ENCODE results near the gene ARHGAP8. TPM values are rescaled to one million over a fixed set of nuclear protein-coding genes. Genes with fewer than 3 reads are reported as not detected.

The ARHGAP8 gene
- total RNA-seq, 2 experiments from 2014 or later: 5.7 to 6.3 TPM

- CTCF ChIA-PET: no interaction called here
- no peaks in the 10 kb centered on the region for H3K36me3 Mint-ChIP-seq (ENCODE audit: low read depth)
- H3K4me3 Mint-ChIP-seq: no peak overlapping the region
These were observed 8.1 kb downstream of the ARHGAP8 start for GRCh38 chr22:44760476-44760875.

DNA sequence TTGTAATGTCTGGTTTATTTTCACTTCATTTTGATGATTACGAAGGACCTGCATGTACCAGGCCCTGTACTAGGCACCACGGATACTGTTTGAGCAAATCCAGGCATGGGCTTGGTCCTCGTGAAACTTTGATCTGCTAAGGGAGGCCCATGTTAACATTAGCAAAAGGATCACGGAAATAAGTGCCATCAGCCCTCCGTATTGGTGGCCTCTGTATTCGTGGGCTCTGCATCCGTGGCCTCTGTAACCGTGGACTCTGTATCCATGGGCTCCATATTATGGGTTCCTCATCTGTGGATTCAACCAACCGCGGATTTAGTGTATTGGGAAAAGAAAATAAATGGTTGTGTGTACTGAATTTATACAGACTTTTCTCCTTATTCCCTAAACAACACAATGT is 8.7 kb downstream of the ARHGAP8 start:
- Mint-ChIP-seq H3K27ac (no peak overlapping the region), H3K9me3 (peaks cover 4% of the 10 kb centered on the region), H3K36me3 (ENCODE audit: low read depth) (no peaks in the 10 kb centered on the region), H3K27me3 (peaks cover 40% of the 10 kb centered on the region), H3K4me1 (ENCODE audit: low read depth) (no peaks in the 10 kb centered on the region), H3K4me3 (no peak overlapping the region)
- Histone ChIP-seq H3K27me3 (ENCODE audit: control insufficient read depth in 1 of 2, insufficient read depth in 2 of 2, low read length in 2 of 2) (peaks cover 6 to 11% of the 10 kb centered on the region in 2 experiments), H3K4me3 (ENCODE audit: low read length) (no peak overlapping the region), H3K36me3 (ENCODE audit: insufficient read depth, low read length) (no peaks in the 10 kb centered on the region), H3K9me3 (ENCODE audit: control insufficient read depth in 1 of 2, insufficient read depth in 1 of 2, low read length in 2 of 2) (no peaks in the 10 kb centered on the region), H3K27ac (ENCODE audit: low read depth in 1 of 2, low read length in 2 of 2) (no peak overlapping the region), H3K4me1 (ENCODE audit: insufficient read depth, low read length) (no peaks in the 10 kb centered on the region)
- ChIA-PET POLR2A (no interaction called here), CTCF (no interaction called here)
- intact Hi-C loops (cut with DNase I, micrococcal nuclease): no loop called here
- TF ChIP-seq, protein P1, sequence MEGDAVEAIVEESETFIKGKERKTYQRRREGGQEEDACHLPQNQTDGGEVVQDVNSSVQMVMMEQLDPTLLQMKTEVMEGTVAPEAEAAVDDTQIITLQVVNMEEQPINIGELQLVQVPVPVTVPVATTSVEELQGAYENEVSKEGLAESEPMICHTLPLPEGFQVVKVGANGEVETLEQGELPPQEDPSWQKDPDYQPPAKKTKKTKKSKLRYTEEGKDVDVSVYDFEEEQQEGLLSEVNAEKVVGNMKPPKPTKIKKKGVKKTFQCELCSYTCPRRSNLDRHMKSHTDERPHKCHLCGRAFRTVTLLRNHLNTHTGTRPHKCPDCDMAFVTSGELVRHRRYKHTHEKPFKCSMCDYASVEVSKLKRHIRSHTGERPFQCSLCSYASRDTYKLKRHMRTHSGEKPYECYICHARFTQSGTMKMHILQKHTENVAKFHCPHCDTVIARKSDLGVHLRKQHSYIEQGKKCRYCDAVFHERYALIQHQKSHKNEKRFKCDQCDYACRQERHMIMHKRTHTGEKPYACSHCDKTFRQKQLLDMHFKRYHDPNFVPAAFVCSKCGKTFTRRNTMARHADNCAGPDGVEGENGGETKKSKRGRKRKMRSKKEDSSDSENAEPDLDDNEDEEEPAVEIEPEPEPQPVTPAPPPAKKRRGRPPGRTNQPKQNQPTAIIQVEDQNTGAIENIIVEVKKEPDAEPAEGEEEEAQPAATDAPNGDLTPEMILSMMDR (IDR thresholded peaks at IDR 0.05): no peak
- DNase-seq: no peak
- ATAC-seq (ENCODE audit: poor library complexity): no peak

More at GRCh38 chr22:44760476-44760875, 8.1 kb downstream of the ARHGAP8 start:
- intact Hi-C loops (cut with DNase I, micrococcal nuclease): no loop called here
- H3K27ac Mint-ChIP-seq: no peak overlapping the region
- Histone ChIP-seq H3K9me3 (ENCODE audit: control insufficient read depth in 1 of 2, insufficient read depth in 1 of 2, low read length in 2 of 2) (no peaks in the 10 kb centered on the region), H3K4me1 (ENCODE audit: insufficient read depth, low read length) (no peaks in the 10 kb centered on the region), H3K27ac (ENCODE audit: low read depth in 1 of 2, low read length in 2 of 2) (no peak overlapping the region), H3K27me3 (ENCODE audit: control insufficient read depth in 1 of 2, insufficient read depth in 2 of 2, low read length in 2 of 2) (peaks cover 9 to 17% of the 10 kb centered on the region in 2 experiments), H3K4me3 (ENCODE audit: low read length) (no peak overlapping the region), H3K36me3 (ENCODE audit: insufficient read depth, low read length) (no peaks in the 10 kb centered on the region)
- POLR2A ChIA-PET: no interaction called here
- DNase-seq: no peak
- ATAC-seq (ENCODE audit: poor library complexity): no peak
- H3K9me3 Mint-ChIP-seq: peaks cover 4% of the 10 kb centered on the region
- no peaks in the 10 kb centered on the region for H3K4me1 Mint-ChIP-seq (ENCODE audit: low read depth)
- TF ChIP-seq, protein P1 (IDR thresholded peaks at IDR 0.05): no peak
- peaks cover 46% of the 10 kb centered on the region for H3K27me3 Mint-ChIP-seq

GRCh38 chr22:44764373-44764772 is 12.0 kb downstream of the ARHGAP8 start:
- Mint-ChIP-seq H3K36me3 (ENCODE audit: low read depth) (no peaks in the 10 kb centered on the region), H3K4me3 (no peak overlapping the region), H3K4me1 (ENCODE audit: low read depth) (no peaks in the 10 kb centered on the region), H3K9me3 (peaks cover 4% of the 10 kb centered on the region), H3K27ac (no peak overlapping the region), H3K27me3 (peaks cover 14% of the 10 kb centered on the region)
- intact Hi-C loops (cut with DNase I, micrococcal nuclease): no loop called here
- Histone ChIP-seq H3K27me3 (ENCODE audit: control insufficient read depth in 1 of 2, insufficient read depth in 2 of 2, low read length in 2 of 2) (peaks cover 0 to 1% of the 10 kb centered on the region in 2 experiments), H3K4me3 (ENCODE audit: low read length) (no peak overlapping the region), H3K36me3 (ENCODE audit: insufficient read depth, low read length) (no peaks in the 10 kb centered on the region), H3K9me3 (ENCODE audit: control insufficient read depth in 1 of 2, insufficient read depth in 1 of 2, low read length in 2 of 2) (no peaks in the 10 kb centered on the region), H3K27ac (ENCODE audit: low read depth in 1 of 2, low read length in 2 of 2) (no peak overlapping the region), H3K4me1 (ENCODE audit: insufficient read depth, low read length) (no peaks in the 10 kb centered on the region)
- TF ChIP-seq, protein P1 (IDR thresholded peaks at IDR 0.05): no peak
- ChIA-PET POLR2A (no interaction called here), CTCF (no interaction called here)
- ATAC-seq (ENCODE audit: poor library complexity): no peak
- DNase-seq: no peak
